WTC11 (cell line): ENCODE results near the gene TMEM176A. TPM values are rescaled to one million over a fixed set of nuclear protein-coding genes. Genes with fewer than 3 reads are reported as not detected.
"Not testable (repeated sequence)": the region's sequence is repeated elsewhere in the genome, so short reads cannot be mapped to it uniquely, and the experiment has no call there.

Experiments
- ATAC-seq: fragments of 200-7000 bp; cut with Tn5 transposase; 2 replicates; pipeline ENCODE4 v1.10.0; 2021; ENCODE audit warnings: mild to moderate bottlenecking, moderate library complexity
- CTCF ChIA-PET: fragments of 300-600 bp; sonication (Branson Sonifier 250); formaldehyde crosslinking; loops from one replicate; lab custom pipeline; 2021; ENCODE audit warnings: antibody characterized with exemption; lab: Charles Lee
- POLR2A ChIA-PET: fragments of 350-600 bp; sonication (Branson Sonifier 250); formaldehyde crosslinking; loops from one replicate; lab custom pipeline; 2021; ENCODE audit warnings: antibody characterized with exemption; lab: Charles Lee
- DNase-seq: peaks from one replicate; pipeline ENCODE4 v3.0.0; 2021; ENCODE audit warnings: low spot score
- H3K27ac Mint-ChIP-seq: 2 replicates; pipeline ENCODE4 v1.8.0; 2021; ENCODE audit warnings: mixed read lengths
- H3K27me3 Mint-ChIP-seq: 2 replicates; pipeline ENCODE4 v1.8.0; 2021; ENCODE audit warnings: low read depth, mild to moderate bottlenecking, moderate library complexity, mixed read lengths
- H3K36me3 Mint-ChIP-seq: 2 replicates; pipeline ENCODE4 v1.8.0; 2021; ENCODE audit warnings: mixed read lengths
- H3K4me1 Mint-ChIP-seq: 2 replicates; pipeline ENCODE4 v1.8.0; 2022; ENCODE audit warnings: mixed read lengths
- H3K4me3 Mint-ChIP-seq: 2 replicates; pipeline ENCODE4 v1.8.0; 2021; ENCODE audit warnings: mild to moderate bottlenecking, moderate library complexity, mixed read lengths
- H3K9me3 Mint-ChIP-seq: 2 replicates; pipeline ENCODE4 v1.8.0; 2021; ENCODE audit warnings: mixed read lengths
- CDX4 ChIP-seq: fragments of 250-450 bp; sonication (Bioruptor Pico); IDR thresholded peaks from 2 replicates; pipeline ENCODE4 v1.9.0; 2021; ENCODE audit warnings: moderate library complexity, mild to moderate bottlenecking, inconsistent platforms, borderline replicate concordance
- GABPB1 ChIP-seq: sonication (generic); formaldehyde crosslinking; IDR thresholded peaks from 2 replicates; pipeline ENCODE4 v1.8.1; 2023; ENCODE audit warnings: mild to moderate bottlenecking, missing genetic modification reagents
- NR2C2 ChIP-seq: sonication (generic); formaldehyde crosslinking; IDR thresholded peaks from 2 replicates; pipeline ENCODE4 v1.8.0; 2022; ENCODE audit warnings: mild to moderate bottlenecking, missing genetic modification reagents
- SOX15 ChIP-seq: fragments of 250-450 bp; sonication (Bioruptor Pico); IDR thresholded peaks from 2 replicates; pipeline ENCODE4 v1.9.0; 2021; ENCODE audit warnings: mild to moderate bottlenecking
- USF2 ChIP-seq: sonication (generic); formaldehyde crosslinking; IDR thresholded peaks from 2 replicates; pipeline ENCODE4 v1.8.1; 2023; ENCODE audit warnings: mild to moderate bottlenecking, missing genetic modification reagents, moderate library complexity
- ZNF138 ChIP-seq: sonication (generic); formaldehyde crosslinking; conservative IDR thresholded peaks from 2 replicates; pipeline ENCODE4 v1.8.1; 2022; ENCODE audit warnings: mild to moderate bottlenecking, moderate library complexity, missing genetic modification reagents
- ZNF263 ChIP-seq: sonication (generic); formaldehyde crosslinking; IDR thresholded peaks from 2 replicates; pipeline ENCODE4 v1.8.1; 2022; ENCODE audit warnings: low read depth, mild to moderate bottlenecking, moderate library complexity, missing genetic modification reagents
- total RNA-seq: library from RNA; stranded (reverse); gene quantifications from 3 replicates; pipeline ENCODE4 v1.2.3, GENCODE V29; 2021
- TF ChIP-seq, protein P1 (sequence below): sonication (generic); formaldehyde crosslinking; conservative IDR thresholded peaks from 2 replicates; pipeline ENCODE4 v1.8.1; 2023; ENCODE audit warnings: mild to moderate bottlenecking, low read depth, missing genetic modification reagents, moderate library complexity
- TF ChIP-seq, protein P2 (sequence below): fragments of 250-450 bp; sonication (Bioruptor Pico); IDR thresholded peaks from 2 replicates; pipeline ENCODE4 v1.9.0; 2021; ENCODE audit warnings: mild to moderate bottlenecking
- TF ChIP-seq, protein P3 (sequence below): sonication (generic); formaldehyde crosslinking; IDR thresholded peaks from 2 replicates; pipeline ENCODE4 v1.8.1; 2023; ENCODE audit warnings: mild to moderate bottlenecking, moderate library complexity, missing genetic modification reagents
- TF ChIP-seq, protein P4 (sequence below): sonication (generic); formaldehyde crosslinking; IDR thresholded peaks from 2 replicates; pipeline ENCODE4 v1.8.0; 2022; ENCODE audit warnings: mild to moderate bottlenecking, missing genetic modification reagents

TMEM176A gene
- total RNA-seq, 1 experiment from 2014 or later: 0.74 TPM

GRCh38 chr7:150806863-150807262, 6.3 kb downstream of the TMEM176A start (continued):
- TF ChIP-seq, protein P1, sequence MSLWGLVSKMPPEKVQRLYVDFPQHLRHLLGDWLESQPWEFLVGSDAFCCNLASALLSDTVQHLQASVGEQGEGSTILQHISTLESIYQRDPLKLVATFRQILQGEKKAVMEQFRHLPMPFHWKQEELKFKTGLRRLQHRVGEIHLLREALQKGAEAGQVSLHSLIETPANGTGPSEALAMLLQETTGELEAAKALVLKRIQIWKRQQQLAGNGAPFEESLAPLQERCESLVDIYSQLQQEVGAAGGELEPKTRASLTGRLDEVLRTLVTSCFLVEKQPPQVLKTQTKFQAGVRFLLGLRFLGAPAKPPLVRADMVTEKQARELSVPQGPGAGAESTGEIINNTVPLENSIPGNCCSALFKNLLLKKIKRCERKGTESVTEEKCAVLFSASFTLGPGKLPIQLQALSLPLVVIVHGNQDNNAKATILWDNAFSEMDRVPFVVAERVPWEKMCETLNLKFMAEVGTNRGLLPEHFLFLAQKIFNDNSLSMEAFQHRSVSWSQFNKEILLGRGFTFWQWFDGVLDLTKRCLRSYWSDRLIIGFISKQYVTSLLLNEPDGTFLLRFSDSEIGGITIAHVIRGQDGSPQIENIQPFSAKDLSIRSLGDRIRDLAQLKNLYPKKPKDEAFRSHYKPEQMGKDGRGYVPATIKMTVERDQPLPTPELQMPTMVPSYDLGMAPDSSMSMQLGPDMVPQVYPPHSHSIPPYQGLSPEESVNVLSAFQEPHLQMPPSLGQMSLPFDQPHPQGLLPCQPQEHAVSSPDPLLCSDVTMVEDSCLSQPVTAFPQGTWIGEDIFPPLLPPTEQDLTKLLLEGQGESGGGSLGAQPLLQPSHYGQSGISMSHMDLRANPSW (CRISPR knock-in tag): no peak
- TF ChIP-seq, protein P2, sequence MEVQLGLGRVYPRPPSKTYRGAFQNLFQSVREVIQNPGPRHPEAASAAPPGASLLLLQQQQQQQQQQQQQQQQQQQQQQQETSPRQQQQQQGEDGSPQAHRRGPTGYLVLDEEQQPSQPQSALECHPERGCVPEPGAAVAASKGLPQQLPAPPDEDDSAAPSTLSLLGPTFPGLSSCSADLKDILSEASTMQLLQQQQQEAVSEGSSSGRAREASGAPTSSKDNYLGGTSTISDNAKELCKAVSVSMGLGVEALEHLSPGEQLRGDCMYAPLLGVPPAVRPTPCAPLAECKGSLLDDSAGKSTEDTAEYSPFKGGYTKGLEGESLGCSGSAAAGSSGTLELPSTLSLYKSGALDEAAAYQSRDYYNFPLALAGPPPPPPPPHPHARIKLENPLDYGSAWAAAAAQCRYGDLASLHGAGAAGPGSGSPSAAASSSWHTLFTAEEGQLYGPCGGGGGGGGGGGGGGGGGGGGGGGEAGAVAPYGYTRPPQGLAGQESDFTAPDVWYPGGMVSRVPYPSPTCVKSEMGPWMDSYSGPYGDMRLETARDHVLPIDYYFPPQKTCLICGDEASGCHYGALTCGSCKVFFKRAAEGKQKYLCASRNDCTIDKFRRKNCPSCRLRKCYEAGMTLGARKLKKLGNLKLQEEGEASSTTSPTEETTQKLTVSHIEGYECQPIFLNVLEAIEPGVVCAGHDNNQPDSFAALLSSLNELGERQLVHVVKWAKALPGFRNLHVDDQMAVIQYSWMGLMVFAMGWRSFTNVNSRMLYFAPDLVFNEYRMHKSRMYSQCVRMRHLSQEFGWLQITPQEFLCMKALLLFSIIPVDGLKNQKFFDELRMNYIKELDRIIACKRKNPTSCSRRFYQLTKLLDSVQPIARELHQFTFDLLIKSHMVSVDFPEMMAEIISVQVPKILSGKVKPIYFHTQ (CRISPR knock-in tag): no peak
- TF ChIP-seq ZNF138: no peak

- ATAC-seq, POLR2A ChIA-PET, DNase-seq, H3K4me3 Mint-ChIP-seq: not testable (repeated sequence)
- TF ChIP-seq GABPB1 (CRISPR knock-in tag): peak; percentile 31; the same call in 1 of the 2 replicates
- TF ChIP-seq, all 79 proteins: peak for 1; not testable (repeated sequence) for 78
- H3K27ac Mint-ChIP-seq, H3K4me1 Mint-ChIP-seq: not testable (repeated sequence)
- H3K36me3 Mint-ChIP-seq: peaks cover 15% of the 10 kb centered on the region
- H3K27me3 Mint-ChIP-seq: peaks cover 32% of the 10 kb centered on the region
- CTCF ChIA-PET: interaction anchor here (1.0 to 2.7 kb wide), 3 partner anchors 69 to 1145 kb away, joined by 3 to 7 read pairs (median 3); no protein-coding TSS in a partner anchor
- peaks cover 33% of the 10 kb centered on the region for H3K9me3 Mint-ChIP-seq
Measured at GRCh38 chr7:150807616-150808438, 7.3 kb downstream of the TMEM176A start.

GRCh38 chr7:150814328-150815001, 13.9 kb downstream of the TMEM176A start:
- H3K27me3 Mint-ChIP-seq: peaks cover 7% of the 10 kb centered on the region
- peaks cover 11% of the 10 kb centered on the region for H3K4me1 Mint-ChIP-seq
- TF ChIP-seq, protein P3, sequence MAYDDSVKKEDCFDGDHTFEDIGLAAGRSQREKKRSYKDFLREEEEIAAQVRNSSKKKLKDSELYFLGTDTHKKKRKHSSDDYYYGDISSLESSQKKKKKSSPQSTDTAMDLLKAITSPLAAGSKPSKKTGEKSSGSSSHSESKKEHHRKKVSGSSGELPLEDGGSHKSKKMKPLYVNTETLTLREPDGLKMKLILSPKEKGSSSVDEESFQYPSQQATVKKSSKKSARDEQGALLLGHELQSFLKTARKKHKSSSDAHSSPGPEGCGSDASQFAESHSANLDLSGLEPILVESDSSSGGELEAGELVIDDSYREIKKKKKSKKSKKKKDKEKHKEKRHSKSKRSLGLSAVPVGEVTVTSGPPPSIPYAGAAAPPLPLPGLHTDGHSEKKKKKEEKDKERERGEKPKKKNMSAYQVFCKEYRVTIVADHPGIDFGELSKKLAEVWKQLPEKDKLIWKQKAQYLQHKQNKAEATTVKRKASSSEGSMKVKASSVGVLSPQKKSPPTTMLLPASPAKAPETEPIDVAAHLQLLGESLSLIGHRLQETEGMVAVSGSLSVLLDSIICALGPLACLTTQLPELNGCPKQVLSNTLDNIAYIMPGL (CRISPR knock-in tag): no peak
- no peak for TF ChIP-seq USF2
- no peak for TF ChIP-seq SOX15 (CRISPR knock-in tag)
- no peak for TF ChIP-seq CDX4 (CRISPR knock-in tag)
- TF ChIP-seq NR2C2 (CRISPR knock-in tag): no peak
- TF ChIP-seq, protein P2 (CRISPR knock-in tag): no peak
- TF ChIP-seq, protein P4, sequence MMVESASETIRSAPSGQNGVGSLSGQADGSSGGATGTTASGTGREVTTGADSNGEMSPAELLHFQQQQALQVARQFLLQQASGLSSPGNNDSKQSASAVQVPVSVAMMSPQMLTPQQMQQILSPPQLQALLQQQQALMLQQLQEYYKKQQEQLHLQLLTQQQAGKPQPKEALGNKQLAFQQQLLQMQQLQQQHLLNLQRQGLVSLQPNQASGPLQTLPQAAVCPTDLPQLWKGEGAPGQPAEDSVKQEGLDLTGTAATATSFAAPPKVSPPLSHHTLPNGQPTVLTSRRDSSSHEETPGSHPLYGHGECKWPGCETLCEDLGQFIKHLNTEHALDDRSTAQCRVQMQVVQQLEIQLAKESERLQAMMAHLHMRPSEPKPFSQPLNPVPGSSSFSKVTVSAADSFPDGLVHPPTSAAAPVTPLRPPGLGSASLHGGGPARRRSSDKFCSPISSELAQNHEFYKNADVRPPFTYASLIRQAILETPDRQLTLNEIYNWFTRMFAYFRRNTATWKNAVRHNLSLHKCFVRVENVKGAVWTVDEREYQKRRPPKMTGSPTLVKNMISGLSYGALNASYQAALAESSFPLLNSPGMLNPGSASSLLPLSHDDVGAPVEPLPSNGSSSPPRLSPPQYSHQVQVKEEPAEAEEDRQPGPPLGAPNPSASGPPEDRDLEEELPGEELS (CRISPR knock-in tag): no peak
- TF ChIP-seq ZNF263 (CRISPR knock-in tag): no peak
- TF ChIP-seq, all 79 proteins: peak for 0
- Mint-ChIP-seq H3K4me3 (no peak overlapping the region), H3K27ac (peak overlapping the region; percentile 43), H3K9me3 (peaks cover 13% of the 10 kb centered on the region), H3K36me3 (peaks cover 8% of the 10 kb centered on the region)
- POLR2A ChIA-PET: no interaction called here
- DNase-seq (no peak), ATAC-seq (no peak; the same call in none of the 2 replicates)
- CTCF ChIA-PET: interaction anchor here (0.7 to 1.8 kb wide), 8 partner anchors 10 to 195 kb away, joined by 3 to 6 read pairs (median 4); partner anchors contain the start of genes TMEM176A and TMEM176B
